ENCODE results near the gene MTNR1B.

Gene MTNR1B

GRCh38 chr11:93028960-93029522, 59.6 kb downstream of the MTNR1B start:
- DNase-seq, result no peak
- intact Hi-C loops (cut with DNase I), result no loop called here

- no peak for DNase-seq
- intact Hi-C loops (cut with DNase I), result no loop called here
These were observed 61.9 kb downstream of the MTNR1B start for GRCh38 chr11:93031386-93031785.

All from posterior cingulate gyrus (tissue), 11 donors.